Endodermal cell (in vitro differentiated cells): ENCODE data around the gene DCC. TPM values are rescaled to one million over a fixed set of nuclear protein-coding genes. Genes with fewer than 3 reads are reported as not detected.

ENCODE experiments used
- DNase-seq: peaks from one replicate; pipeline ENCODE4 v3.0.0-alpha.2; 2017
- H3K27ac ChIP-seq: 2 replicates; pipeline ENCODE4 v1.5.1; 2013; ENCODE audit warnings: mild to moderate bottlenecking, low read depth, low read length, moderate library complexity
- H3K27me3 ChIP-seq: 2 replicates; pipeline ENCODE4 v1.6.1; 2013; ENCODE audit warnings: mild to moderate bottlenecking, low read length, moderate library complexity; ENCODE audit not compliant: insufficient read depth, control insufficient read depth, poor library complexity, severe bottlenecking
- H3K36me3 ChIP-seq: 2 replicates; pipeline ENCODE4 v1.7.0; 2013; ENCODE audit warnings: mild to moderate bottlenecking, low read length, moderate library complexity; ENCODE audit not compliant: control insufficient read depth, insufficient read depth
- H3K4me1 ChIP-seq: one replicate; pipeline ENCODE4 v1.7.0; 2013; ENCODE audit warnings: low read length; ENCODE audit not compliant: control insufficient read depth, insufficient read depth
- H3K4me3 ChIP-seq: 2 replicates; pipeline ENCODE4 v1.5.1; 2013; ENCODE audit warnings: mild to moderate bottlenecking, low read length, moderate library complexity
- H3K9ac ChIP-seq: 2 replicates; pipeline ENCODE4 v1.6.1; 2013; ENCODE audit warnings: mild to moderate bottlenecking, low read length, moderate library complexity; ENCODE audit not compliant: poor library complexity, severe bottlenecking; ENCODE audit errors: extremely low read depth
- H3K9me3 ChIP-seq: 2 replicates; pipeline ENCODE4 v1.6.1; 2013; ENCODE audit warnings: mild to moderate bottlenecking, low read length, moderate library complexity; ENCODE audit not compliant: control insufficient read depth
- H3K27ac Mint-ChIP-seq: 2 replicates; pipeline ENCODE4 v1.8.0; 2020; ENCODE audit warnings: mixed read lengths
- H3K27me3 Mint-ChIP-seq: 2 replicates; pipeline ENCODE4 v1.8.0; 2021; ENCODE audit warnings: mild to moderate bottlenecking, mixed read lengths; ENCODE audit not compliant: insufficient read depth
- H3K36me3 Mint-ChIP-seq: 2 replicates; pipeline ENCODE4 v1.8.0; 2020; ENCODE audit warnings: low read depth, mixed read lengths
- H3K4me1 Mint-ChIP-seq: 2 replicates; pipeline ENCODE4 v1.8.0; 2020; ENCODE audit warnings: mixed read lengths
- H3K4me3 Mint-ChIP-seq: 2 replicates; pipeline ENCODE4 v1.8.0; 2020; ENCODE audit warnings: mild to moderate bottlenecking, moderate library complexity, mixed read lengths
- H3K9me3 Mint-ChIP-seq: 2 replicates; pipeline ENCODE4 v1.8.0; 2020; ENCODE audit warnings: mild to moderate bottlenecking, mixed read lengths
- CTCF ChIP-seq: fragments of 200-600 bp; sonication (generic); conservative IDR thresholded peaks from 2 replicates; pipeline ENCODE4 v1.5.0; 2021; ENCODE audit warnings: antibody characterized with exemption, mild to moderate bottlenecking
- WGBS, 2 experiments: methylation state at CpG; one replicate each; pipeline versions ENCODE4 v1.1.5 to v1.1.7; 2013; ENCODE audit warnings: missing lambda C conversion rate in 2 of 2, mixed read lengths in 1 of 2; ENCODE audit not compliant: insufficient coverage in 1 of 2, insufficient read length in 1 of 2; 5-methylcytosine and 5-hydroxymethylcytosine counted together
- total RNA-seq, 2 donors: library from RNA; stranded (reverse); fragmentation: NEBNext Ultra II Directional in 1 of 2; extraction: Animal tissue kit (Norgen Biotek cat#: 25700) in 1 of 2; gene quantifications; 2 replicates in 1 of 2; 3 replicates in 1 of 2; pipeline ENCODE4 v1.2.1, GENCODE V29; 2021

DCC gene
- total RNA-seq, 2 donors from 2014 or later: 0.77 to 0.97 TPM

GRCh38 chr18:52678551-52678950, 338.6 kb downstream of the DCC start:
- H3K4me1 Mint-ChIP-seq: peaks cover 31% of the 10 kb centered on the region
- Histone ChIP-seq H3K9me3 (peaks cover 17% of the 10 kb centered on the region), H3K27ac (peak overlapping the region; percentile 81), H3K27me3 (no peaks in the 10 kb centered on the region), H3K4me1 (no peaks in the 10 kb centered on the region), H3K9ac (no peak overlapping the region), H3K36me3 (no peaks in the 10 kb centered on the region), H3K4me3 (no peak overlapping the region)
- H3K27me3 Mint-ChIP-seq: no peaks in the 10 kb centered on the region
- no peaks in the 10 kb centered on the region for H3K36me3 Mint-ChIP-seq
- H3K4me3 Mint-ChIP-seq: no peak overlapping the region
- peak overlapping the region; percentile 22 for H3K27ac Mint-ChIP-seq
- TF ChIP-seq CTCF: no peak
- H3K9me3 Mint-ChIP-seq: peaks cover 14% of the 10 kb centered on the region
- DNase-seq: no peak
- 67 to 83% methylated on average over 4 to 8 of the region's 8 CpGs for WGBS, 2 experiments

GRCh38 chr18:52679354-52679753, 339.4 kb downstream of the DCC start:
- no peaks in the 10 kb centered on the region for H3K27me3 ChIP-seq
- no peak overlapping the region for H3K27ac Mint-ChIP-seq
- peaks cover 13% of the 10 kb centered on the region for H3K9me3 ChIP-seq
- peaks cover 11% of the 10 kb centered on the region for H3K9me3 Mint-ChIP-seq
- no peaks in the 10 kb centered on the region for H3K4me1 ChIP-seq
- H3K9ac ChIP-seq: no peak overlapping the region
- 73 to 97% methylated on average over 1 of the region's 2 CpGs for WGBS, 2 experiments
- DNase-seq: no peak
- no peak overlapping the region for H3K4me3 Mint-ChIP-seq
- no peak overlapping the region for H3K27ac ChIP-seq
- H3K36me3 ChIP-seq: no peaks in the 10 kb centered on the region
- H3K4me1 Mint-ChIP-seq: peaks cover 30% of the 10 kb centered on the region
- H3K4me3 ChIP-seq: no peak overlapping the region
- no peak for TF ChIP-seq CTCF
- H3K36me3 Mint-ChIP-seq: no peaks in the 10 kb centered on the region
- H3K27me3 Mint-ChIP-seq: no peaks in the 10 kb centered on the region

- peak; percentile 80 for DNase-seq
- Mint-ChIP-seq H3K27me3 (no peaks in the 10 kb centered on the region), H3K36me3 (no peaks in the 10 kb centered on the region), H3K27ac (peak overlapping the region; percentile 35), H3K4me3 (no peak overlapping the region), H3K9me3 (no peaks in the 10 kb centered on the region), H3K4me1 (peaks cover 25% of the 10 kb centered on the region)
- no peaks in the 10 kb centered on the region for H3K4me1 ChIP-seq
- no peak for TF ChIP-seq CTCF
- H3K4me3 ChIP-seq: no peak overlapping the region
- no peaks in the 10 kb centered on the region for H3K9me3 ChIP-seq
- H3K36me3 ChIP-seq: no peaks in the 10 kb centered on the region
- 21 to 38% methylated on average over 2 to 4 of the region's 4 CpGs for WGBS, 2 experiments
- no peak overlapping the region for H3K27ac ChIP-seq
- no peak overlapping the region for H3K9ac ChIP-seq
- no peaks in the 10 kb centered on the region for H3K27me3 ChIP-seq
These were observed 342.3 kb downstream of the DCC start for GRCh38 chr18:52682260-52682659.
